Loucy (cell line): ENCODE measurements around the gene NDFIP1.

ENCODE experiments used
- EZH2phosphoT487 ChIP-seq: fragments of 200-600 bp; IDR thresholded peaks from 2 replicates; pipeline ENCODE4 v1.6.1; 2018; ENCODE audit warnings: antibody characterized with exemption, mild to moderate bottlenecking, moderate library complexity, borderline replicate concordance
- TF ChIP-seq, protein P1 (sequence below): fragments of 200-600 bp; sonication (generic); conservative IDR thresholded peaks from 2 replicates; pipeline ENCODE4 v1.5.1; 2014; ENCODE audit warnings: mild to moderate bottlenecking, antibody characterized with exemption, low read length

DNA sequence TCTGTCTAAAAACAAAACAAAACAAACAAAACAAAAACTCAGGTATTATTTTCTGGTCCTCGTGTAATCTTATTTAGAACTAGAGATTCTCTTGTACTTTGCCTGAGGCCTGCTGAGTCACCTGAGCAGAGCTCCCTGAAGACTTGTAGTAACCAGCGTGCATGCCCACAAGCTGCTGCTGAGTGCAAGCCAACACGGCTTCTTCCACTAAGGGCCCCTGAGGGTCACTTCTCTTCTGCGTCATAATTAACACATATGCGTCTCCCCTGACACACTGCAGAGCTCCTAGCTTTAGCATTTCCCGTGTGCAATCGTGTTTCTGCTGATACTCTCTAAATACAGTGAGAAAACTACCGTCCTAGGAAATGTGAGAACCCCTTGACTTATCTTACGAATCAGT is 10.9 kb upstream of the NDFIP1 start:
- TF ChIP-seq, protein P1, sequence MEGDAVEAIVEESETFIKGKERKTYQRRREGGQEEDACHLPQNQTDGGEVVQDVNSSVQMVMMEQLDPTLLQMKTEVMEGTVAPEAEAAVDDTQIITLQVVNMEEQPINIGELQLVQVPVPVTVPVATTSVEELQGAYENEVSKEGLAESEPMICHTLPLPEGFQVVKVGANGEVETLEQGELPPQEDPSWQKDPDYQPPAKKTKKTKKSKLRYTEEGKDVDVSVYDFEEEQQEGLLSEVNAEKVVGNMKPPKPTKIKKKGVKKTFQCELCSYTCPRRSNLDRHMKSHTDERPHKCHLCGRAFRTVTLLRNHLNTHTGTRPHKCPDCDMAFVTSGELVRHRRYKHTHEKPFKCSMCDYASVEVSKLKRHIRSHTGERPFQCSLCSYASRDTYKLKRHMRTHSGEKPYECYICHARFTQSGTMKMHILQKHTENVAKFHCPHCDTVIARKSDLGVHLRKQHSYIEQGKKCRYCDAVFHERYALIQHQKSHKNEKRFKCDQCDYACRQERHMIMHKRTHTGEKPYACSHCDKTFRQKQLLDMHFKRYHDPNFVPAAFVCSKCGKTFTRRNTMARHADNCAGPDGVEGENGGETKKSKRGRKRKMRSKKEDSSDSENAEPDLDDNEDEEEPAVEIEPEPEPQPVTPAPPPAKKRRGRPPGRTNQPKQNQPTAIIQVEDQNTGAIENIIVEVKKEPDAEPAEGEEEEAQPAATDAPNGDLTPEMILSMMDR: no peak
- TF ChIP-seq EZH2phosphoT487: no peak
